ENCODE results near the gene HAPLN1. TPM values are rescaled to one million over a fixed set of nuclear protein-coding genes. Genes with fewer than 3 reads are reported as not detected.

The HAPLN1 gene
- total RNA-seq, 1 donor from 2014 or later, result 248 TPM

- DNase-seq (ENCODE audit: low spot score), result no peak
- H3K36me3 Mint-ChIP-seq (ENCODE audit: low read depth), result no peaks in the 10 kb centered on the region
- TF ChIP-seq, protein P1, sequence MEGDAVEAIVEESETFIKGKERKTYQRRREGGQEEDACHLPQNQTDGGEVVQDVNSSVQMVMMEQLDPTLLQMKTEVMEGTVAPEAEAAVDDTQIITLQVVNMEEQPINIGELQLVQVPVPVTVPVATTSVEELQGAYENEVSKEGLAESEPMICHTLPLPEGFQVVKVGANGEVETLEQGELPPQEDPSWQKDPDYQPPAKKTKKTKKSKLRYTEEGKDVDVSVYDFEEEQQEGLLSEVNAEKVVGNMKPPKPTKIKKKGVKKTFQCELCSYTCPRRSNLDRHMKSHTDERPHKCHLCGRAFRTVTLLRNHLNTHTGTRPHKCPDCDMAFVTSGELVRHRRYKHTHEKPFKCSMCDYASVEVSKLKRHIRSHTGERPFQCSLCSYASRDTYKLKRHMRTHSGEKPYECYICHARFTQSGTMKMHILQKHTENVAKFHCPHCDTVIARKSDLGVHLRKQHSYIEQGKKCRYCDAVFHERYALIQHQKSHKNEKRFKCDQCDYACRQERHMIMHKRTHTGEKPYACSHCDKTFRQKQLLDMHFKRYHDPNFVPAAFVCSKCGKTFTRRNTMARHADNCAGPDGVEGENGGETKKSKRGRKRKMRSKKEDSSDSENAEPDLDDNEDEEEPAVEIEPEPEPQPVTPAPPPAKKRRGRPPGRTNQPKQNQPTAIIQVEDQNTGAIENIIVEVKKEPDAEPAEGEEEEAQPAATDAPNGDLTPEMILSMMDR (IDR thresholded peaks at IDR 0.05), result no peak
- H3K27me3 Mint-ChIP-seq (ENCODE audit: low read depth), result no peaks in the 10 kb centered on the region
- H3K27ac Mint-ChIP-seq (ENCODE audit: unreplicated experiment), result no peak overlapping the region
- peaks cover 36% of the 10 kb centered on the region for H3K4me1 Mint-ChIP-seq (ENCODE audit: low read depth)
- H3K9me3 Mint-ChIP-seq (ENCODE audit: low read depth), result peaks cover 2% of the 10 kb centered on the region
- no peak overlapping the region for H3K4me3 Mint-ChIP-seq (ENCODE audit: unreplicated experiment)
Observed at GRCh38 chr5:83726912-83727311, 6.3 kb upstream of the HAPLN1 start.

DNA sequence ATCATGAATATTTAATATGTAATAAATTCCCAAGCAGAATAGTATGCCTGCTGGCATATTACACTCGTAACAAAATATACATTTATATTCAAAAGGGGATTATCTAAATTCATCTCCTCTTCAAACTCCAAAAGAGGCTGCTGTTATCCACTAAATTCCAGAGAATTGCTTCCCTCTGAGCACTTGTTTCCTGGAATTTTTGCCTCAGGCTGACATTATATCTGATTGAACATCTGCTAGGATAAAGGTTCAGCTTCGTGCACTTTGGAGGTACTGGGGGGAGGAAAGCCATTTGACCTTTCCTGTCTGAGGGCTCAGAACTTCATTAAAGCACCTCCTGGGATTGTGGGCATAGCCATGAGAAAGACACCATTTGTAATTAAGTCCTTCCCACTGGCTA is 4.3 kb upstream of the HAPLN1 start:
- Mint-ChIP-seq H3K27me3 (ENCODE audit: low read depth) (no peaks in the 10 kb centered on the region), H3K36me3 (ENCODE audit: low read depth) (no peaks in the 10 kb centered on the region), H3K4me3 (ENCODE audit: unreplicated experiment) (no peak overlapping the region), H3K4me1 (ENCODE audit: low read depth) (peaks cover 54% of the 10 kb centered on the region), H3K27ac (ENCODE audit: unreplicated experiment) (no peak overlapping the region), H3K9me3 (ENCODE audit: low read depth) (peaks cover 2% of the 10 kb centered on the region)
- TF ChIP-seq, protein P1 (IDR thresholded peaks at IDR 0.05), result peak; percentile 54
- no peak for DNase-seq (ENCODE audit: low spot score)

DNA sequence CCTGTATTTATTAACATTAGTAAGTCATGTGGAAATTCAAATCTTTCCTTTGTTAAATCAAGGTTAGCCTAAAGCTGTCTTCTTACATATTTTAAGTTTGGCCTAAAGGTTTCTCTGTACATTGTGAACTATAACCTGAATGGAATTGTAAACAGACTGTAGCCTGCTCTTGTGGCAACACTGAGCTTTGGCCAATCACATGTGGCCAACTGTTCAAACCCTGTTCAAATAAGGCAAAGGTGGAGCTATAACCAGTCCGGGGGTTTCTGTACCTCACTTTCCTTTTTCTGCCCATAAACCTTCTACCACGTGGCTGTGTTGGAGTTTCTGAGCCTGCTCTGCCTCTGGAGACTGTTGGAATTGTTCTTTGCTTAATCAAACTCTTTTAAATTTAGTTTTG is 3.3 kb upstream of the HAPLN1 start:
- Mint-ChIP-seq H3K27ac (ENCODE audit: unreplicated experiment) (peak overlapping the region; percentile 64), H3K4me1 (ENCODE audit: low read depth) (peaks cover 60% of the 10 kb centered on the region), H3K4me3 (ENCODE audit: unreplicated experiment) (no peak overlapping the region), H3K27me3 (ENCODE audit: low read depth) (no peaks in the 10 kb centered on the region), H3K36me3 (ENCODE audit: low read depth) (no peaks in the 10 kb centered on the region), H3K9me3 (ENCODE audit: low read depth) (peaks cover 2% of the 10 kb centered on the region)
- TF ChIP-seq, protein P1 (IDR thresholded peaks at IDR 0.05), result no peak
- no peak for DNase-seq (ENCODE audit: low spot score)

- Mint-ChIP-seq H3K4me3 (ENCODE audit: unreplicated experiment) (peak overlapping the region; percentile 84), H3K9me3 (ENCODE audit: low read depth) (peaks cover 2% of the 10 kb centered on the region), H3K27ac (ENCODE audit: unreplicated experiment) (peak overlapping the region; percentile 95), H3K4me1 (ENCODE audit: low read depth) (peaks cover 69% of the 10 kb centered on the region), H3K36me3 (ENCODE audit: low read depth) (no peaks in the 10 kb centered on the region), H3K27me3 (ENCODE audit: low read depth) (no peaks in the 10 kb centered on the region)
- TF ChIP-seq, protein P1 (IDR thresholded peaks at IDR 0.05), result no peak
- DNase-seq (ENCODE audit: low spot score), result no peak
Observed at GRCh38 chr5:83723031-83723430, 2.4 kb upstream of the HAPLN1 start.

- peak overlapping the region; percentile 84 for H3K4me3 Mint-ChIP-seq (ENCODE audit: unreplicated experiment)
- H3K4me1 Mint-ChIP-seq (ENCODE audit: low read depth), result peaks cover 76% of the 10 kb centered on the region
- H3K27ac Mint-ChIP-seq (ENCODE audit: unreplicated experiment), result peak overlapping the region; percentile 95
- H3K9me3 Mint-ChIP-seq (ENCODE audit: low read depth), result no peaks in the 10 kb centered on the region
- no peaks in the 10 kb centered on the region for H3K36me3 Mint-ChIP-seq (ENCODE audit: low read depth)
- peak; percentile 94 for DNase-seq (ENCODE audit: low spot score)
- H3K27me3 Mint-ChIP-seq (ENCODE audit: low read depth), result no peaks in the 10 kb centered on the region
- TF ChIP-seq, protein P1 (IDR thresholded peaks at IDR 0.05), result peak; percentile 88
Observed at GRCh38 chr5:83721953-83722901, 1.6 kb upstream of the HAPLN1 start.
